Esophagus squamous epithelium (tissue), 5 donors: ENCODE measurements around the gene MSH6. TPM values are rescaled to one million over a fixed set of nuclear protein-coding genes. Genes with fewer than 3 reads are reported as not detected.

Experiments used
- DNase-seq: peaks from one replicate; lab custom pipeline; 2025; lab: John Stamatoyannopoulos, UW
- H3K27ac ChIP-seq, 4 donors: fragments of 200-600 bp; sonication (generic); one replicate each; pipeline ENCODE4 v1.5.1; 2016 to 2019; ENCODE audit warnings: mild to moderate bottlenecking in 1 of 4
- H3K27me3 ChIP-seq, 4 donors: fragments of 200-600 bp; sonication (generic); 1 replicate in 3 of 4; 2 replicates in 1 of 4; pipeline versions ENCODE4 v1.5.1 to v1.6.0; 2017 to 2021; ENCODE audit warnings: antibody characterized with exemption in 1 of 4
- H3K36me3 ChIP-seq, 3 donors: fragments of 200-600 bp; sonication (generic); one replicate each; pipeline ENCODE4 v1.5.1; 2016 to 2019
- H3K4me1 ChIP-seq, 3 donors: fragments of 200-600 bp; sonication (generic); one replicate each; pipeline ENCODE4 v1.5.1; 2017 to 2019
- H3K4me3 ChIP-seq, 4 donors: fragments of 200-600 bp; sonication (generic); 1 replicate in 3 of 4; 2 replicates in 1 of 4; pipeline ENCODE4 v1.5.1; 2016 to 2019; ENCODE audit warnings: mild to moderate bottlenecking in 2 of 4, moderate library complexity in 1 of 4
- H3K9me3 ChIP-seq, 3 donors: fragments of 200-600 bp; sonication (generic); one replicate each; pipeline ENCODE4 v1.5.1; 2016 to 2019
- CTCF ChIP-seq, 6 experiments: fragments of 450-650 bp in 4 of 6; fragments of 200-600 bp in 2 of 6; sonication (generic) in 2 of 6; IDR thresholded peaks; one replicate each; pipeline ENCODE4 v1.5.1; 2016 to 2019; ENCODE audit warnings: antibody characterized with exemption in 6 of 6, mild to moderate bottlenecking in 4 of 6, moderate library complexity in 4 of 6
- POLR2A ChIP-seq, 4 donors: fragments of 450-650 bp; IDR thresholded peaks; one replicate each; pipeline ENCODE4 v1.6.1; 2017; ENCODE audit warnings: antibody characterized with exemption in 4 of 4, mild to moderate bottlenecking in 4 of 4, moderate library complexity in 3 of 4
- WGBS, 2 donors: methylation state at CpG; one replicate each; pipeline ENCODE4 v1.1.5; 2018; 5-methylcytosine and 5-hydroxymethylcytosine counted together
- intact Hi-C: fragments of 100-400 bp; cut with DNase I; formaldehyde crosslinking; loops from one replicate; pipeline ENCODE4 v1.15.0; 2022
- total RNA-seq, 4 donors: library from RNA; depleted of rRNA; stranded (reverse); fragments of >200 nt; gene quantifications; one replicate each; pipeline ENCODE4 v1.1.0, GENCODE V29; 2016
- donor health status: DM: yes; HTN: yes; CAD: no.

MSH6 gene
- total RNA-seq, 4 donors from 2014 or later: 22.7 to 29.5 (median 25.4) TPM

- Histone ChIP-seq H3K36me3 (peaks cover 13 to 98% (median 26%) of the 10 kb centered on the region in 3 donors), H3K4me3 (no peak overlapping the region), H3K27me3 (no peaks in the 10 kb centered on the region), H3K27ac (no peak overlapping the region), H3K4me1 (no peaks in the 10 kb centered on the region), H3K9me3 (peaks cover 0 to 13% (median 10%) of the 10 kb centered on the region in 3 donors)
- TF ChIP-seq POLR2A (IDR thresholded peaks at IDR 0.05): no peak
- WGBS, 2 donors: 70 to 85% methylated on average over 1 of the region's 1 CpG
- intact Hi-C loops: no loop called here
- no peak for DNase-seq
These were observed 20.8 kb downstream of the MSH6 start for GRCh38 chr2:47803770-47804169.

GRCh38 chr2:47805850-47806249 lies 22.9 kb downstream of the MSH6 start:
- Histone ChIP-seq H3K27me3 (no peaks in the 10 kb centered on the region), H3K27ac (no peak overlapping the region), H3K9me3 (peaks cover 0 to 13% (median 10%) of the 10 kb centered on the region in 3 donors), H3K36me3 (peaks cover 4 to 97% (median 18%) of the 10 kb centered on the region in 3 donors), H3K4me1 (no peaks in the 10 kb centered on the region), H3K4me3 (no peak overlapping the region)
- no peak for TF ChIP-seq CTCF (IDR thresholded peaks at IDR 0.05)
- TF ChIP-seq POLR2A (IDR thresholded peaks at IDR 0.05): no peak
- intact Hi-C loops: no loop called here
- no peak for DNase-seq
- 58 to 59% methylated on average over 6 of the region's 6 CpGs for WGBS, 2 donors

GRCh38 chr2:47808614-47809013 lies 25.7 kb downstream of the MSH6 start:
- peaks cover 0 to 4% (median 1%) of the 10 kb centered on the region in 3 donors for H3K9me3 ChIP-seq
- H3K4me1 ChIP-seq: no peaks in the 10 kb centered on the region
- H3K36me3 ChIP-seq: peaks cover 4 to 99% (median 13%) of the 10 kb centered on the region in 3 donors
- WGBS, 2 donors: 63 to 78% methylated on average over 4 of the region's 4 CpGs
- no peaks in the 10 kb centered on the region for H3K27me3 ChIP-seq
- intact Hi-C loops: no loop called here
- H3K27ac ChIP-seq: no peak overlapping the region
- no peak for TF ChIP-seq POLR2A (IDR thresholded peaks at IDR 0.05)
- TF ChIP-seq CTCF (IDR thresholded peaks at IDR 0.05): no peak
- no peak for DNase-seq
- no peak overlapping the region for H3K4me3 ChIP-seq

GRCh38 chr2:47809903-47810302 lies 27.0 kb downstream of the MSH6 start:
- 87 to 91% methylated on average over 2 of the region's 2 CpGs for WGBS, 2 donors
- no peaks in the 10 kb centered on the region for H3K27me3 ChIP-seq
- H3K9me3 ChIP-seq: no peaks in the 10 kb centered on the region
- TF ChIP-seq POLR2A (IDR thresholded peaks at IDR 0.05) (no peak), CTCF (IDR thresholded peaks at IDR 0.05) (no peak)
- H3K27ac ChIP-seq: no peak overlapping the region
- no peak overlapping the region for H3K4me3 ChIP-seq
- DNase-seq: no peak
- intact Hi-C loops: no loop called here
- H3K36me3 ChIP-seq: peaks cover 4 to 99% (median 5%) of the 10 kb centered on the region in 3 donors
- no peaks in the 10 kb centered on the region for H3K4me1 ChIP-seq

- Histone ChIP-seq H3K27ac (no peak overlapping the region), H3K4me1 (no peaks in the 10 kb centered on the region), H3K9me3 (no peaks in the 10 kb centered on the region), H3K36me3 (peaks cover 5 to 99% (median 8%) of the 10 kb centered on the region in 3 donors), H3K4me3 (no peak overlapping the region), H3K27me3 (no peaks in the 10 kb centered on the region)
- intact Hi-C loops: no loop called here
- TF ChIP-seq CTCF (IDR thresholded peaks at IDR 0.05) (no peak), POLR2A (IDR thresholded peaks at IDR 0.05) (no peak)
- no peak for DNase-seq
These were observed 27.9 kb downstream of the MSH6 start for GRCh38 chr2:47810850-47811249.

GRCh38 chr2:47811668-47812067 lies 28.7 kb downstream of the MSH6 start:
- no peaks in the 10 kb centered on the region for H3K27me3 ChIP-seq
- no peak overlapping the region for H3K27ac ChIP-seq
- H3K9me3 ChIP-seq: no peaks in the 10 kb centered on the region
- no peak overlapping the region for H3K4me3 ChIP-seq
- H3K4me1 ChIP-seq: no peaks in the 10 kb centered on the region
- 63 to 82% methylated on average over 1 of the region's 1 CpG for WGBS, 2 donors
- intact Hi-C loops: no loop called here
- DNase-seq: no peak
- TF ChIP-seq POLR2A (IDR thresholded peaks at IDR 0.05) (no peak), CTCF (IDR thresholded peaks at IDR 0.05) (no peak)
- peaks cover 5 to 99% (median 9%) of the 10 kb centered on the region in 3 donors for H3K36me3 ChIP-seq
